Smooth muscle cell of the pulmonary artery (primary cell): Measurements from ENCODE around the gene NUDT11. TPM values are rescaled to one million over a fixed set of nuclear protein-coding genes. Genes with fewer than 3 reads are reported as not detected.

ENCODE experiments used
- total RNA-seq: library from RNA; depleted of rRNA; stranded (reverse); fragments of >200 nt; gene quantifications from 2 replicates; pipeline ENCODE4 v1.2.3, GENCODE V29; 2014

Gene NUDT11
- 8.1 and 10.2 TPM in 2 replicates for total RNA-seq

GRCh38 chrX:51496501-51497291, at the start of gene NUDT11:
Gene NUDT11 (minus strand): TSS chrX:51496592. CDS start chrX:51496444, 148 bp downstream.

Other genes starting within 250 kb of the NUDT11 start
- gene NUDT10, start 163.8 kb downstream of the NUDT11 start, total RNA-seq = 1.2 TPM in 2 replicates
- gene CENPVL3, start 122.3 kb upstream of the NUDT11 start, total RNA-seq = not detected in 2 replicates
- not detected in 2 replicates for gene CENPVL2, start 186.2 kb upstream of the NUDT11 start, total RNA-seq
- not detected in 2 replicates for gene CENPVL1, start 213.9 kb upstream of the NUDT11 start, total RNA-seq
- 4.8 and 7.0 TPM in 2 replicates for gene GSPT2, start 246.8 kb upstream of the NUDT11 start, total RNA-seq